Daoy (cell line): Measurements from ENCODE around the gene PADI2. TPM values are rescaled to one million over a fixed set of nuclear protein-coding genes. Genes with fewer than 3 reads are reported as not detected.

Experiments
- DNase-seq: peaks from one replicate; pipeline ENCODE4 v3.0.0-alpha.2; 2015; ENCODE audit warnings: low read depth
- total RNA-seq: library from RNA; depleted of rRNA; stranded (reverse); fragments of >200 nt; shearing (Covaris generic); gene quantifications from 2 replicates; pipeline ENCODE4 v1.2.3, GENCODE V29; 2014

Gene PADI2
- total RNA-seq, 1 experiment from 2014 or later = 0.34 TPM

DNA sequence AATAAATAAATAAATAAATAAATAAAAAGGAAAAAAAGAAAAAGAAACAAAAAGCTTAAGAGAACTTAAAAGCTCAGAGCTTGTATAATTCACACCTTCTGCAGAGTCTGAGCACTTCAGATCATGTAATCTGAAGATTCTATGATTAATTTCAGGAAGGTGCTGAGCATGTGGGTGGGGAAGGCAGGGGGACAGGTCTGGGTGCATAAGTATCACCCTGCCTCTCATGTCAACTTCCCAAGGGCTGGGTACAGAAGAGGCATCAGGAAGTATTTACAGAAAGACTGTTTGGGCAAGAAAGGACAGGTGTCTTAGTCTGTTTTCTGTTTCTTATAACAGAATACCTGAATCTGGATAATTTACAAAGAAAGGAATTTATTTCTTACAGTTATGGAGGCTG is 20.4 kb upstream of the PADI2 start:
- DNase-seq = no peak

DNA sequence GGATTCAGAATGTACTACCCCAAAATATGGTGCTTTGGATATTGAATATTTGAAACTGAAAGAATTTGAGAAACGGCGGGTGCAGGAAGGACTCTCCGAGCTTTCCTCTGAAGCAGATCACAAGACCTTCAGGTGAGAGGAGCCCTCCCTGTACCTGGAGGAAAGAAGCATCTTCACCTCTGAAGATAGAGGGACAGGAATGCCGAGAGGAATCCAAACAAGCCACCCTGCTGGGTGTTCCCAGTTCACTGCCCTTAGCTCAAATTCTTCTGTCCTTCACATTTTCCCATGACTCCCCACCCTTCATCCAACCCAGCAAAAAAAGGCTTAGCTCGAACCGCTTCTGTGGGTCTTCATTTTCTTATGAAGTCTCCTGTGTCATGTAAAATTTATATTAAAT is 18.2 kb upstream of the PADI2 start:
- no peak for DNase-seq

DNA sequence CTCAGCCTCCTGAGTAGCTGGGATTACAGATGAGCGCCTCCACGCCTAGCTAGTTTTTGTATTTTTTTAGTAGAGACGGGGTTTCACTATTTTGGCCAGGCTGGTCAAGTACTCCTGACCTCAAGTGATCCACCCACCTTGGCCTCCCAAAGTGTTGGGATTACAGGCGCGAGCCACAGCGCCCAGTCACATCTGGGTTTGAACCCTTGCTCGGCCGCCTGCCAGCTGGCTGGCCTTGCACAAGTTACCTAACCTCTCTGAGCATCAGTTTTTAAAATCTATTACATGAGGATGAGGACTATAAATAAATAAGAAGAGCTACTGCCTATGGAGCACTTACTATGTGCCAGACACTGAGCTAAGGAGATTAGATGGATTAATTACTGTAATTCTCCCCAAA is 17.7 kb upstream of the PADI2 start:
- DNase-seq = no peak

DNA sequence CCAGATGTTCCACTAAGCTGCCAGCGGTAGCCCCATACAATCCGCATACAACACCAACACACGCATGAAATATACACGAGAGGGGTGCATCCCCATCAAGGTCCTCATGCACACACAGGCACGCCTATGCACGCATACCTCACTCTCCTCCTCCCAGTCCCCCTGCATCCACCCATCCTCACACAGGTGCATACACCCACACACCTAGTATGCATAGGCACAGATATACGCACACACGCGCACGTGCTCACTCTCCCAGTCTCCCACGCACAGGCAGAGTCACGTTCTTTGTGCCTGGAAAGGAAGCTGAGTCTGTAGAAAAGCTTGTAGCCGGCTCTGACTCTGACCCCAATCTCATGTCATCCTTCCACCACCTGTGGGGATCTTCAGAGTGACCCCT is 16.9 kb upstream of the PADI2 start:
- no peak for DNase-seq

GRCh38 chr1:17135530-17135929 is 16.3 kb upstream of the PADI2 start:
- no peak for DNase-seq

- no peak for DNase-seq
These were observed 15.5 kb upstream of the PADI2 start for GRCh38 chr1:17134724-17135123.

- DNase-seq = no peak
These were observed 14.8 kb upstream of the PADI2 start for GRCh38 chr1:17134034-17134433.

DNA sequence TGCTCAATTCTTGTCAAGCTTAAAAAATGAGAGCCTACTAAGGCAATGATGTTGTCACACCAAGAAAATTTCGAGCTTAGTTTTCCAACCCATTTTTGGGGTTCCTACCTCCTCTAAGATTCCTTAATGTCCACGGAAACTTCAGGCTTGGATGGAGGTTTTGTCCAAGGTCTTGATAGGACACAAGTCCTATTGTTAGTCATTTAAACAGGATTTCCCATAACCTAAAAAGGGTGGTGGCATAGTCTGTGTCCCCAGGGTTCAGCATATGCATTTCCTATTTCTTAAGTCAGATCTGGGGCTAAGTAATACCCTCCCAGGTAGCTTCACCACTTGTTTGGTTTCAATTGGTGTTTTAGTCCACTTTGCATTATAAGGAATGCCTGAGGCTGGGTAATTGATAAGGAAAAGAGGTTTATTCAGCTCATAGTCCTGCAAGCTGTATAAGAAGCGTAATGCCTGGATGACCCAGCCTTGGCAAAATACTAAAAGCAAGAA is 10.9 kb upstream of the PADI2 start:
- no peak for DNase-seq

GRCh38 chr1:17128361-17128760 is 9.1 kb upstream of the PADI2 start:
- peak; percentile 92 for DNase-seq

DNA sequence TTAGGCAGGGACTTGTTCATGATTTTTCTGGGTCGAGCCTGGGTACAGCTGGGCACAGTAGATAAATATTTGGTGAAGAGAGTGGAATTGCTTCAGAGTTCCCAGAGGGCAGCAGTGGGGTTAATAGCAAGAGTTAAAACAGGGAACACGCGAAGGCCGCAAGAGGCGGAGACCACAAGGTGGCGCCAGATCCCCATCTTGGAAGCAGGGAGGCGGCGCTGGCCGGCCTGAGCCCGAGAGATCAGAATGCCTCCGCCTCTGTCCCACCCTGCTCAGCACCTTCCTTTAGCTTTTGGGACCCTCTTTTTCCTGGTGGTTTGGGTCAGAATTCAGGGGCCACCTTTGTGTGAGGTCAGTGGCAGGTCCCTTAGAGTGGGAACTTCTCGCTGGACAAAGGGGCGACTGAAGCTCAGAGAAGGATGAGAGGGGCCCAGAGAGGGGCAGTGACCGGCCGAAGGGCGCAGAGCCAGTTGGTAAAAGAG is 6.5 kb upstream of the PADI2 start:
- peak; percentile 89 for DNase-seq

- DNase-seq = no peak
These were observed 4.2 kb upstream of the PADI2 start for GRCh38 chr1:17123196-17124045.

DNA sequence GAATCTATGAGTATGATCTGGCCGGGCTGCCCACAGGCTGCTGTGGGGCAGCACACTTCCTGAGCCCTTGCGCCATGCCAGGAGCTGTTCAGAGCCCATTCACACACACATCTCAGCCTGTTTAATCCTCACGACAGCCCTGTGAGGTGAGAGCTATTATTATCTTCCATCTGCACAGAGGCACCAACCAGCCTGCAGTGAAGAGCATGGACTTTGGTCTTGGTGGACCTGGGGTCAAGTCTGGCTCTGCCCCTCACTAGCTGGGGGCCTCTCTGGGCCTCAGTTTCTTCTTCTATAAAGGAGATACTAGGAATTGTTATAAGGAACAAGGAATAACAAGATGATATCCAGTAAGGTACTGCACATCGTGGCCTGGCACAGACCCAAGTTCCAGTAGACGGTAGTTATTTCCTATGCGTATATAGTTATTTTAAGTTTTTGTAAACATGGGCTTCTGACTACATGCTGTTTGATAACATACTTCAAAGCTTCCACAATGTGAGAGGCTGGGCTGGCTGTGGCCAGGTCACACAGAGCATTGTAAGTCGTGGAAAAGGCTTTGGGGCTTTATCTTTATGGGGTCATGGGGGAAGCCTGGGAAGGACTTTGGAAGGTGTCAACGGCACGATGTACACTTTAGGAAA is 3.4 kb upstream of the PADI2 start:
- DNase-seq = peak; percentile 38

DNA sequence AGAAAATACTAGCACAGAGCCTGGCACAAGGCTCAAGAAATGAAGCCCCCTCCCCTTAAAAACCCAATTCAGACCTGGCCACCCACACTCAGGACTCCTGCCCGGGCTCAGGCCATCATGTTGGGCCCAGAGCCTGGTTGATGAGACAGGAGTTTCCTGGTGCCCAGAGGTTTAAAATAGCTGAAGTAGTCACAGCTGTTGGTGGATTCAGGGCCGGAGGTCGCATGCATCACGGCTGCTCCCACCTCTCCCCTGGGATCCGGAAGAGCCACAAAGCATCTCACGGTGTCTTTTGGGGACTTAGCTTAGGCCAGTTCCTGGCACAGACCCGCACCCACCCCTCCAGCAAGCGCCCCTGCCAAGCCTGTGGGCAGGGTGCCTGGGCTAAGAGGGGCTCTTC is 2.6 kb upstream of the PADI2 start:
- peak; percentile 33 for DNase-seq

DNA sequence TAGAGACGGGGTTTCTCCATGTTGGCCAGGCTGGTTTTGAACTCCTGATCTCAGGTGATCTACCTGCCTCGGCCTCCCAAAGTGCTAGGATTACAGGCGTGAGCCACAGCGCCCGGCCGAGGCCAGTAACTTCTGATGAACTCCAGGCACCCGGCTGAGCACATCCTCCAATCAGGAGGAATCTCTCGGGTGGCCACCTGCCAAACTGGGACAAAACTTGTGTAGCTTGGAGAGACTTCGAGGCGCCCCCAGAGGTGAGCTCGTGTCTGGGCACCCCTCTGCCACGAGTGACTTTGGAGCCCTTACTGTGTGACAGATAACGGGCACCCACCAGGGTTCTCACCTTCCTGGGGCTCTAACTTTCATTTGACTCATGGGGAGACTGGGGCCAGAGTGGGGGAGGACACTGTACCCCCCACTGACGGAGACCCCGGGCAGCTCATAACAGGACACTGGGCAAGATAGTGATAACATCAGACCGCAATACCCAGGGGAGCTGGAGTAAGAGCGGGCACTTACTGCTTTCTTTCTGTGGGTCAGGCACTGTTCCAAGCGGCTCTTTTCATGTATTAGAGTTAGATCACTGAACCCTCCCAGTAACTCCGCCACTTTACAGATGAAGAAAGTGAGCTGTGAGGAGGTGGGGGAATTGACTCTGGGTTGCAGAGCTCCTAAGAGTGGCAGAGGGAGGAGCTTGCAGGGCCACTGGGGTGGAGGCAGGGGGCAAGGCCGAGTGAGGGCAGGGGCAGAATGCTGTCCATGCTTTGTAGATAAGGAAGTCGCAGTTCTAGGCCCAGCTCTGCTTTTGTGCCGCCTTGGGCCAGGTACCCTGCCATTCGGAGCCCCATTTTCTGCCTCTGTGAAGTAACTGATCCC is 1.9 kb upstream of the PADI2 start:
- DNase-seq = peak; percentile 94

GRCh38 chr1:17120481-17120877 is 1.2 kb upstream of the PADI2 start:
- DNase-seq = no peak

DNA sequence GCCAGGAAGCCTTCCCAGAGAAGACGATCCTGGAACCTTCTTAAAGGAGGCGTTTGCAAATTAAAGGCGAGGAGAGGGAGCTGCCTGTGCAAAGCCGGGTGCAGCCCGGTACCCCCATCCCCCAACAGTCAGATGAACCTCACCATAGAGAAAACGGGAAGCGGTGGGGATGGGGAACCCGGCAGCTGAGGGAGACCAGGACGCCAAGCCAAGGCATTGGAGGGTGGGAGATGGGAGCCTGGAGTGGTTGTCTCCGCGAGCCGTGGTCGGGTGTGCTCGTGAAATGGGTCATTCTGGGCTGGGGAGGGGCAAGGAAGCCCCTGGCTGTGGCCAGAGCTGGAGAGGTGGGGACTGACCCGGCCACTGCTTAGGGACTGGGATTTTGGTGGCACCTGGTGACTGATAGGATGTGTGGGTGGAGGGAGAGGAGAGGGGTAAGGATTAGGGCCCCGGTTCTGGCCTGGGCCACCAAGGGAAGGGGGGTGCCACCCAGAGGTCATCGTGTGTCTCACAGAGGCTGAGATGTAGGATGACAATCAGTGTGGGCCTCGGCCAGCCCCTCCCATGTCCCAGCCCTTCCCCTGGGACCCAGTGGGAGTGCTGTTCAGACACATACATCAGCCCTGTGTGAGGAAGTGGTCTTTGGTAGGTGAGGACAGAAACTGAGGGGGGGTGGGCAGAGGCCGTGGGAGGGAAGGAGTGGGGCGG is 676 bp upstream of the PADI2 start:
- DNase-seq = peak; percentile 32

GRCh38 chr1:17118706-17119075 is 560 bp downstream of the PADI2 start:
- no peak for DNase-seq

DNA sequence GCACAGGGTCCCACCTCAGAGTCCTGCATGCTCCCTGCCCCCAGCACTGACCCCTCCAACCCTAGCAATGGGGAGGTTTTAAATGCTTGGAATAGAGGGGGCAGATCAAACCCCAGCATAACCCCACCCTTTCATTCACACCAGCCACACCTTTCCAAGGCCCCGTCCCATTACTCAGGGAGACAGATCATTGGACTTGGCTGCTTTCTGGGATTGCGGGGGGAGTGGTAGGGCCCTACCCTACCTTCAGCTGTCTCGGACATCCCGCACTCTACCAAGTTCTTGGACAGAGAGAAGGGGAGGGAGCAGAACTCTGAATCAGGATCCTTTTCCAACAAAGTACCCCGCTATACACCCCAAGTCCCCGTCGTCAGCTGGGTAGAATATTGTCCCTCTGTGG is 983 bp downstream of the PADI2 start:
- no peak for DNase-seq

- no peak for DNase-seq
These were observed 1.6 kb downstream of the PADI2 start for GRCh38 chr1:17117451-17118265.

DNA sequence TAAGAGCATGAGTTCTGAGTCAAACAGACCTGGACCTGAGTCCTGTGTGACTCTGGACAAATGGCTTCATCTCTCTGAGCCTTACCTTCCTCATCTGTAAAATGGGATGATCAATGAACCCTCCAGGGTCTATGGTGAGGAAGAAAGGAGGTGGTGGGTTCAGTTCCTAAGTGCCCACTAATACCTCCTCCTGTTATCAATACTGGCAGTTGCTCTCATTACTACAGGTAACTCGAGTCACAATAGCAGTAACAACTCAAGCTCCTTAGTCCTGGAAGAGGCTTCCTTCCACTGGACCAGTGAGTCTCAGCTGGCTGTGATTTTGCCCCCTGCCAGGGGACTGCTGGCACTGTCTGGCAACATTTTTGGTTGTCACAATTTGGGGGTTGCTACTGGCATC is 2.6 kb downstream of the PADI2 start:
- no peak for DNase-seq

DNA sequence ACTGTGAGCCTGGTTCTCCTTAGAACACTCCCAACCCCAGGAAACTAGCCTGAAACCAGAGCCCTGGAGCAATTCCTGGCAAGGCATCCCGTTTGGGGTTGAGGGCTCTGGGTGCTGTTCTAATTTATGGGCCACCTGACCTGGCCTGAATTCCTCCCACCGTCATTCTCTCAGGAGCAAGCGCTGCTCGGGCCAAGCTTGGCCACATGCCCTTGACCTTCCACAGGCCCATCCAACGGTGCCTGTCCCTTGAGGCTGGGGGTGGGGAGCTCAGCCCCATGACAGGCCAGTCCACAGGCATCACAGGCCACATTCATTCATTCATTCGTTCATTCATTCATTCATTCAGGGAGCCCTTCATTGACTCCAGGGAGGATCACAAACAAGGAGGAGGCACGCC is 5.3 kb downstream of the PADI2 start:
- no peak for DNase-seq
